ENCODE data around the gene DCTN2.
"Not testable (repeated sequence)": the region's sequence is repeated elsewhere in the genome, so short reads cannot be mapped to it uniquely, and the experiment has no call there.

DCTN2 gene

GRCh38 chr12:57576613-57577160 is 29.7 kb upstream of the DCTN2 start:
- no peak for DNase-seq

- DNase-seq: no peak
Measured at GRCh38 chr12:57575771-57576612, 29.0 kb upstream of the DCTN2 start.

GRCh38 chr12:57574795-57575194 is 27.8 kb upstream of the DCTN2 start:
- no peak for DNase-seq

- no peak for DNase-seq
Measured at GRCh38 chr12:57571926-57572762, 25.2 kb upstream of the DCTN2 start.

GRCh38 chr12:57570438-57570837 is 23.4 kb upstream of the DCTN2 start:
- not testable (repeated sequence) for DNase-seq

- DNase-seq: no peak
Measured at GRCh38 chr12:57569858-57570257, 22.9 kb upstream of the DCTN2 start.

GRCh38 chr12:57568838-57569237 is 21.8 kb upstream of the DCTN2 start:
- DNase-seq: no peak

- no peak for DNase-seq
Measured at GRCh38 chr12:57564178-57564740, 17.3 kb upstream of the DCTN2 start.

- DNase-seq: no peak
Measured at GRCh38 chr12:57563358-57563757, 16.4 kb upstream of the DCTN2 start.

- not testable (repeated sequence) for DNase-seq
Measured at GRCh38 chr12:57561117-57561516, 14.1 kb upstream of the DCTN2 start.

GRCh38 chr12:57560516-57560915 is 13.5 kb upstream of the DCTN2 start:
- no peak for DNase-seq

- DNase-seq: no peak
Measured at GRCh38 chr12:57558864-57559263, 11.9 kb upstream of the DCTN2 start.

- DNase-seq: no peak
Measured at GRCh38 chr12:57554897-57555296, 7.9 kb upstream of the DCTN2 start.

- DNase-seq: no peak
Measured at GRCh38 chr12:57554453-57554852, 7.5 kb upstream of the DCTN2 start.

GRCh38 chr12:57553343-57554202 is 6.6 kb upstream of the DCTN2 start:
- DNase-seq: no peak

GRCh38 chr12:57552835-57553313 is 5.9 kb upstream of the DCTN2 start:
- no peak for DNase-seq

- no peak for DNase-seq
Measured at GRCh38 chr12:57552306-57552651, 5.3 kb upstream of the DCTN2 start.

- DNase-seq: no peak
Measured at GRCh38 chr12:57551637-57552305, 4.8 kb upstream of the DCTN2 start.

- DNase-seq: no peak
Measured at GRCh38 chr12:57550641-57551549, 3.9 kb upstream of the DCTN2 start.

GRCh38 chr12:57549909-57550640 is 3.1 kb upstream of the DCTN2 start, which contains the start of gene KIF5A:
KIF5A (plus strand) TSS chr12:57550044; CDS start chr12:57550272, 228 bp downstream.
- DNase-seq: peak; percentile 58
